NCI-H510A (cell line): Measurements from ENCODE around the gene PAX3.

Source experiments
- DNase-seq: peaks from one replicate; lab custom pipeline; 2025; lab: John Stamatoyannopoulos, UW

Gene PAX3

GRCh38 chr2:222310747-222311318, 12.0 kb upstream of the PAX3 start:
- no peak for DNase-seq

GRCh38 chr2:222309766-222310165, 11.0 kb upstream of the PAX3 start:
- DNase-seq: no peak

GRCh38 chr2:222309361-222309760, 10.6 kb upstream of the PAX3 start:
- DNase-seq: no peak

GRCh38 chr2:222307978-222308730, 9.4 kb upstream of the PAX3 start:
- DNase-seq: no peak

GRCh38 chr2:222307143-222307756, 8.5 kb upstream of the PAX3 start:
- DNase-seq: no peak

GRCh38 chr2:222306393-222307142, 7.8 kb upstream of the PAX3 start:
- no peak for DNase-seq

- DNase-seq: no peak
Measured at GRCh38 chr2:222305516-222306392, 7.0 kb upstream of the PAX3 start.

GRCh38 chr2:222304737-222305515, 6.1 kb upstream of the PAX3 start:
- no peak for DNase-seq

GRCh38 chr2:222303828-222304736, 5.3 kb upstream of the PAX3 start:
- no peak for DNase-seq

- no peak for DNase-seq
Measured at GRCh38 chr2:222303045-222303827, 4.4 kb upstream of the PAX3 start.

- DNase-seq: no peak
Measured at GRCh38 chr2:222302178-222303018, 3.6 kb upstream of the PAX3 start.

GRCh38 chr2:222301796-222302118, 3.0 kb upstream of the PAX3 start:
- no peak for DNase-seq

- no peak for DNase-seq
Measured at GRCh38 chr2:222301053-222301795, 2.4 kb upstream of the PAX3 start.

- no peak for DNase-seq
Measured at GRCh38 chr2:222300726-222301052, 1.9 kb upstream of the PAX3 start.

GRCh38 chr2:222299906-222300725, 1.3 kb upstream of the PAX3 start:
- DNase-seq: no peak

GRCh38 chr2:222298001-222298310, 842 bp downstream of the PAX3 start:
- DNase-seq: no peak

- DNase-seq: no peak
Measured at GRCh38 chr2:222297600-222297935, 1.2 kb downstream of the PAX3 start.
